Activated CD8-positive, alpha-beta T cell treated with anti-CD3 and anti-CD28 coated beads for 36 hours (primary cell): ENCODE results near the gene RAPGEF5. TPM values are rescaled to one million over a fixed set of nuclear protein-coding genes. Genes with fewer than 3 reads are reported as not detected.

Source experiments
- ATAC-seq: fragments of 200-7000 bp; cut with Tn5 transposase; one replicate; pipeline ENCODE4 v1.10.0; 2021; ENCODE audit warnings: mild to moderate bottlenecking, moderate library complexity
- CTCF ChIA-PET: fragments of 350-600 bp; sonication (Branson Sonifier 250); formaldehyde crosslinking; loops from one replicate; lab custom pipeline; 2021; ENCODE audit warnings: antibody characterized with exemption; lab: Charles Lee
- POLR2A ChIA-PET: fragments of 350-600 bp; sonication (Branson Sonifier 250); formaldehyde crosslinking; loops from one replicate; lab custom pipeline; 2021; ENCODE audit warnings: antibody characterized with exemption; lab: Charles Lee
- DNase-seq: peaks from one replicate; pipeline ENCODE4 v3.0.0-alpha.2; 2020
- H3K27ac Mint-ChIP-seq: one replicate; pipeline ENCODE4 v1.8.0; 2021; ENCODE audit warnings: mild to moderate bottlenecking, mixed read lengths
- H3K27me3 Mint-ChIP-seq: one replicate; pipeline ENCODE4 v1.8.0; 2021; ENCODE audit warnings: mixed read lengths
- H3K36me3 Mint-ChIP-seq: one replicate; pipeline ENCODE4 v1.8.0; 2021; ENCODE audit warnings: low read depth, mixed read lengths
- H3K4me1 Mint-ChIP-seq: one replicate; pipeline ENCODE4 v1.8.0; 2021; ENCODE audit warnings: low read depth, mixed read lengths
- H3K4me3 Mint-ChIP-seq: one replicate; pipeline ENCODE4 v1.8.0; 2021; ENCODE audit warnings: mild to moderate bottlenecking, moderate library complexity, mixed read lengths
- H3K9me3 Mint-ChIP-seq: one replicate; pipeline ENCODE4 v1.8.0; 2021; ENCODE audit warnings: mixed read lengths
- CTCF ChIP-seq: fragments of 200-600 bp; IDR thresholded peaks from one replicate; pipeline ENCODE4 v1.8.0; 2022; ENCODE audit warnings: antibody characterized with exemption, mild to moderate bottlenecking
- intact Hi-C: fragments of 100-400 bp; cut with micrococcal nuclease; formaldehyde crosslinking; loops from one replicate; pipeline ENCODE4 v1.10.0; 2022
- total RNA-seq, 2 experiments: library from RNA; stranded (reverse); gene quantifications; one replicate each; pipeline ENCODE4 v1.2.3, GENCODE V29; 2021

Gene RAPGEF5
- total RNA-seq, 2 experiments from 2014 or later = 0.92 to 0.99 TPM

- no peak overlapping the region for H3K4me3 Mint-ChIP-seq
- H3K27me3 Mint-ChIP-seq = peaks cover 4% of the 10 kb centered on the region
- H3K9me3 Mint-ChIP-seq = no peaks in the 10 kb centered on the region
- no peak for TF ChIP-seq CTCF
- POLR2A ChIA-PET = no interaction called here
- no peak for ATAC-seq
- CTCF ChIA-PET = no interaction called here
- no peak for DNase-seq
- intact Hi-C loops = loop anchor here (10.0 kb wide), 1 partner anchor 181 kb away; no protein-coding TSS in a partner anchor
- H3K4me1 Mint-ChIP-seq = peaks cover 12% of the 10 kb centered on the region
- no peak overlapping the region for H3K27ac Mint-ChIP-seq
- no peaks in the 10 kb centered on the region for H3K36me3 Mint-ChIP-seq
Measured at GRCh38 chr7:22296265-22296566, 60.7 kb downstream of the RAPGEF5 start.

GRCh38 chr7:22295402-22296264, 61.3 kb downstream of the RAPGEF5 start:
- POLR2A ChIA-PET = no interaction called here
- H3K9me3 Mint-ChIP-seq = no peaks in the 10 kb centered on the region
- CTCF ChIA-PET = no interaction called here
- intact Hi-C loops = loop anchor here (10.0 kb wide), 1 partner anchor 181 kb away; no protein-coding TSS in a partner anchor
- peaks cover 4% of the 10 kb centered on the region for H3K27me3 Mint-ChIP-seq
- H3K36me3 Mint-ChIP-seq = no peaks in the 10 kb centered on the region
- no peak for DNase-seq
- H3K4me3 Mint-ChIP-seq = no peak overlapping the region
- no peak for TF ChIP-seq CTCF
- H3K4me1 Mint-ChIP-seq = peaks cover 12% of the 10 kb centered on the region
- ATAC-seq = no peak
- H3K27ac Mint-ChIP-seq = no peak overlapping the region

DNA sequence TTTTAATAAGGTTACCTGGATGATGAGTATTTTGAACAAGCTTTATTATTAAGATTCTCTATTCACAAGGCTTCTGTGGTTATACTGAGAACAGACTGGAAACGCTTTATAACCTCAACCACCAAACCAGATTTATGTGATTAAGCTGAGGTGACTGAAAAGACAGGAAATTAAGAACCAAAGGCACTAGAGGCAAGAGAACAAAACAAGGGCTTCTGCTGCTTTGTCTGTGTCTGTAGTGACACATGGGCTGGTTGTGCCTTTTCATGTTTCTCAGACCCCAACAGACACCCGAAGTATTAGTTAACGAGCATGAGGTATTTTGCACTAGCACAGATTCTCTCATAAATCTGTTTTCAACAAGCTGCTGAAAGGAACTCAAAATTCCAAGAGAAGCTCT, 64.4 kb downstream of the RAPGEF5 start:
- CTCF ChIA-PET = interaction anchor here (0.7 kb wide), 1 partner anchor 160 kb away, joined by 3 read pairs; no protein-coding TSS in a partner anchor
- Mint-ChIP-seq H3K4me1 (peaks cover 15% of the 10 kb centered on the region), H3K9me3 (no peaks in the 10 kb centered on the region), H3K36me3 (no peaks in the 10 kb centered on the region), H3K4me3 (no peak overlapping the region), H3K27ac (no peak overlapping the region), H3K27me3 (peaks cover 9% of the 10 kb centered on the region)
- no peak for TF ChIP-seq CTCF
- POLR2A ChIA-PET = no interaction called here
- DNase-seq = no peak
- intact Hi-C loops = loop anchor here (10.0 kb wide), 1 partner anchor 178 kb away; no protein-coding TSS in a partner anchor
- peak; percentile 72 for ATAC-seq

- no peak for DNase-seq
- intact Hi-C loops = loop anchor here (10.0 kb wide), 1 partner anchor 177 kb away; no protein-coding TSS in a partner anchor
- no peaks in the 10 kb centered on the region for H3K9me3 Mint-ChIP-seq
- no peak overlapping the region for H3K27ac Mint-ChIP-seq
- ChIA-PET POLR2A (no interaction called here), CTCF (no interaction called here)
- no peak for ATAC-seq
- no peak for TF ChIP-seq CTCF
- H3K4me3 Mint-ChIP-seq = no peak overlapping the region
- H3K27me3 Mint-ChIP-seq = peaks cover 9% of the 10 kb centered on the region
- peaks cover 15% of the 10 kb centered on the region for H3K4me1 Mint-ChIP-seq
- no peaks in the 10 kb centered on the region for H3K36me3 Mint-ChIP-seq
Measured at GRCh38 chr7:22291977-22292376, 65.0 kb downstream of the RAPGEF5 start.

DNA sequence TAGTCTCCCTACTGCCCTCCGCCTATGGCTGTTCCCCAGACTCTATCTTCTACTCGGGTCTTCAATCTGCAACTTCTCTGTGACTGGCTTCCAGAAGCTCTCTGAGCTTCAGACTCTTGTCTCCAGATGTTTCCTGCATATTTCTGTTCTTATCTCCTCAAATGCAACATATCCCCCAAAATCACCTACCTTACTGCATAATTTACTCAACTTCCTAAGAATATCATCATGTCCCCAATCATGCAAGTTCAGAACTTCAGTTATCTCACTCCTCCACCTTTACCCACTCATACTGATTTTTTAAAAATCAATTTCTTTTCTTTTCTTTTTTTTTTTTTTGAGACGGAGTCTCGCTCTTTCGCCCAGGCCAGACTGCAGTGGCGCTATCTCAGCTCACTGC, 68.8 kb downstream of the RAPGEF5 start:
- peaks cover 12% of the 10 kb centered on the region for H3K4me1 Mint-ChIP-seq
- H3K9me3 Mint-ChIP-seq = no peaks in the 10 kb centered on the region
- ChIA-PET POLR2A (no interaction called here), CTCF (no interaction called here)
- no peak overlapping the region for H3K4me3 Mint-ChIP-seq
- H3K36me3 Mint-ChIP-seq = no peaks in the 10 kb centered on the region
- intact Hi-C loops = no loop called here
- H3K27me3 Mint-ChIP-seq = peaks cover 6% of the 10 kb centered on the region
- no peak for DNase-seq
- H3K27ac Mint-ChIP-seq = no peak overlapping the region
- no peak for TF ChIP-seq CTCF
- ATAC-seq = no peak
